Neural cell (in vitro differentiated cells): ENCODE data around the gene PDE6A. TPM values are rescaled to one million over a fixed set of nuclear protein-coding genes. Genes with fewer than 3 reads are reported as not detected.

ENCODE experiments used
- H2AFZ ChIP-seq: fragments of 200-600, 300-800 bp; sonication (generic), shearing (Covaris generic); 2 replicates; pipeline ENCODE4 v1.6.0; 2014; ENCODE audit warnings: low read depth, mild to moderate bottlenecking, antibody characterized with exemption, low read length, moderate library complexity
- H3F3A ChIP-seq: fragments of 200-600 bp; shearing (Covaris generic); 2 replicates; pipeline ENCODE4 v1.6.1; 2016; ENCODE audit warnings: mild to moderate bottlenecking, moderate library complexity, mixed read lengths, antibody characterized with exemption, low read length; ENCODE audit not compliant: insufficient read depth, poor library complexity, severe bottlenecking
- H3K27ac ChIP-seq: fragments of 200-600, 300-800 bp; sonication (generic), shearing (Covaris generic); 2 replicates; pipeline ENCODE4 v1.5.1; 2014; ENCODE audit warnings: mild to moderate bottlenecking, low read length, moderate library complexity
- H3K27me3 ChIP-seq: fragments of 300-800, 200-600 bp; sonication (generic), shearing (Covaris generic); 2 replicates; pipeline ENCODE4 v1.6.0; 2014; ENCODE audit warnings: mild to moderate bottlenecking, low read depth, low read length, moderate library complexity; ENCODE audit not compliant: insufficient read depth
- H3K36me3 ChIP-seq: fragments of 300-800, 200-600 bp; sonication (generic), shearing (Covaris generic); 2 replicates; pipeline ENCODE4 v1.5.1; 2014; ENCODE audit warnings: mild to moderate bottlenecking, antibody characterized with exemption, low read length, moderate library complexity; ENCODE audit not compliant: insufficient read depth
- H3K4me2 ChIP-seq: fragments of 300-800, 200-600 bp; sonication (generic), shearing (Covaris generic); 2 replicates; pipeline ENCODE4 v1.6.0; 2014; ENCODE audit warnings: mild to moderate bottlenecking, low read length
- H3K4me3 ChIP-seq: fragments of 300-800, 200-600 bp; sonication (generic), shearing (Covaris generic); 2 replicates; pipeline ENCODE4 v1.5.1; 2014; ENCODE audit warnings: mild to moderate bottlenecking, low read length, moderate library complexity
- H3K79me2 ChIP-seq: fragments of 200-600 bp; shearing (Covaris generic); replicated peaks from 2 replicates; pipeline ENCODE4 v1.6.0; 2014; ENCODE audit warnings: mild to moderate bottlenecking, low read length, moderate library complexity; ENCODE audit not compliant: insufficient read depth
- H3K9ac ChIP-seq: fragments of 300-800, 200-600 bp; sonication (generic), shearing (Covaris generic); 2 replicates; pipeline ENCODE4 v1.6.1; 2016; ENCODE audit warnings: mild to moderate bottlenecking, low read length, mixed read lengths
- H3K9me2 ChIP-seq: fragments of 200-600 bp; shearing (Covaris generic); 2 replicates; pipeline ENCODE4 v1.6.1; 2016; ENCODE audit warnings: mild to moderate bottlenecking, low read length, mixed read lengths; ENCODE audit not compliant: insufficient read depth
- H3K9me3 ChIP-seq: fragments of 200-600, 300-800 bp; sonication (generic), shearing (Covaris generic); 2 replicates; pipeline ENCODE4 v1.6.1; 2016; ENCODE audit warnings: mild to moderate bottlenecking, mixed run types, low read length, moderate library complexity, mixed read lengths
- H4K20me1 ChIP-seq: fragments of 200-600 bp; shearing (Covaris generic); 2 replicates; pipeline ENCODE4 v1.6.1; 2016; ENCODE audit warnings: mild to moderate bottlenecking, mixed run types; ENCODE audit not compliant: insufficient read depth
- EP300 ChIP-seq: fragments of 450-650 bp; conservative IDR thresholded peaks from 2 replicates; pipeline ENCODE4 v1.6.1; 2014; ENCODE audit warnings: antibody characterized with exemption, mild to moderate bottlenecking, moderate library complexity; ENCODE audit not compliant: poor library complexity, severe bottlenecking
- EZH2 ChIP-seq: fragments of 200-600, 300-800 bp; shearing (Covaris generic), sonication (generic); IDR thresholded peaks from 2 replicates; pipeline ENCODE4 v1.6.1; 2014; ENCODE audit warnings: antibody characterized with exemption, low read length, borderline replicate concordance, mild to moderate bottlenecking; ENCODE audit not compliant: insufficient read depth, poor library complexity, severe bottlenecking
- MXI1 ChIP-seq: fragments of 450-650 bp; conservative IDR thresholded peaks from 2 replicates; pipeline ENCODE4 v1.6.1; 2014; ENCODE audit warnings: antibody characterized with exemption, mild to moderate bottlenecking; ENCODE audit not compliant: poor library complexity, severe bottlenecking
- POLR2AphosphoS5 ChIP-seq: IDR thresholded peaks from 2 replicates; pipeline ENCODE4 v1.6.1; 2012
- RAD21 ChIP-seq: fragments of 450-650 bp; conservative IDR thresholded peaks from 2 replicates; pipeline ENCODE4 v1.6.1; 2014; ENCODE audit warnings: antibody characterized with exemption, mild to moderate bottlenecking, moderate library complexity
- SMC3 ChIP-seq: fragments of 450-650 bp; conservative IDR thresholded peaks from 2 replicates; pipeline ENCODE4 v1.6.1; 2014; ENCODE audit warnings: antibody characterized with exemption, mild to moderate bottlenecking, moderate library complexity; ENCODE audit not compliant: poor library complexity
- TAF1 ChIP-seq: IDR thresholded peaks from 2 replicates; pipeline ENCODE4 v1.6.1; 2012; ENCODE audit warnings: low read depth
- polyA plus RNA-seq: library from polyadenylated mRNA; depleted of rRNA; stranded (reverse); fragments of >200 nt; gene quantifications from 2 replicates; pipeline ENCODE4 v1.2.3, GENCODE V29; 2014
- TF ChIP-seq, protein P1 (sequence below): fragments of 450-650 bp; IDR thresholded peaks from 2 replicates; pipeline ENCODE4 v1.5.1; 2014; ENCODE audit warnings: antibody characterized with exemption, mild to moderate bottlenecking, moderate library complexity; ENCODE audit not compliant: poor library complexity, severe bottlenecking
- TF ChIP-seq, protein P2 (sequence below): IDR thresholded peaks from 2 replicates; pipeline ENCODE4 v1.6.1; 2012; ENCODE audit warnings: borderline replicate concordance

The PDE6A gene
- polyA plus RNA-seq, 1 donor from 2014 or later = not detected

DNA sequence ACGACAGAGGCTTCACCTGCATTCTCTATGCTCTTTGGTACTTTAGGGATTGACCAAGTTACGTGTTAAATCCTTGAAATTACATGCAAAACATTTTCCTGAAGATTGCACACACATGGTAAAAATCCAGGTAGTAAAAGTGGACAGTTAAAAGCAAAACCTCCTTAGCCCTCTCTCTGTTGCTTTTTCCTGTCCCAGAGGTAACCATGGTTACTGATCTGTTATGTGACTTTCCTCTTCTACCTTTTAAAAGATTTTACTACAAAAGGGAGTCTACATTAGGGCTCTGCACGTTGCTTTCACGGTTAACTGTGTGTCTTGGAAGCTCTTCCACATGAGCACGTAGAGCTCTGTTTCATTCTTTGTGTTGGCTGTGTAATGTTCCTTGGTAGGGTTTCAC lies 117.5 kb downstream of the PDE6A start:
- Histone ChIP-seq H3K4me3 (no peak overlapping the region), H3K79me2 (no peaks in the 10 kb centered on the region), H3K4me2 (no peak overlapping the region), H3K27ac (no peak overlapping the region), H3F3A (no peaks in the 10 kb centered on the region), H4K20me1 (no peaks in the 10 kb centered on the region), H3K27me3 (no peaks in the 10 kb centered on the region), H3K9me2 (no peaks in the 10 kb centered on the region), H3K9me3 (no peaks in the 10 kb centered on the region), H3K9ac (no peak overlapping the region), H3K36me3 (no peaks in the 10 kb centered on the region), H2AFZ (no peak overlapping the region)
- TF ChIP-seq, protein P1, sequence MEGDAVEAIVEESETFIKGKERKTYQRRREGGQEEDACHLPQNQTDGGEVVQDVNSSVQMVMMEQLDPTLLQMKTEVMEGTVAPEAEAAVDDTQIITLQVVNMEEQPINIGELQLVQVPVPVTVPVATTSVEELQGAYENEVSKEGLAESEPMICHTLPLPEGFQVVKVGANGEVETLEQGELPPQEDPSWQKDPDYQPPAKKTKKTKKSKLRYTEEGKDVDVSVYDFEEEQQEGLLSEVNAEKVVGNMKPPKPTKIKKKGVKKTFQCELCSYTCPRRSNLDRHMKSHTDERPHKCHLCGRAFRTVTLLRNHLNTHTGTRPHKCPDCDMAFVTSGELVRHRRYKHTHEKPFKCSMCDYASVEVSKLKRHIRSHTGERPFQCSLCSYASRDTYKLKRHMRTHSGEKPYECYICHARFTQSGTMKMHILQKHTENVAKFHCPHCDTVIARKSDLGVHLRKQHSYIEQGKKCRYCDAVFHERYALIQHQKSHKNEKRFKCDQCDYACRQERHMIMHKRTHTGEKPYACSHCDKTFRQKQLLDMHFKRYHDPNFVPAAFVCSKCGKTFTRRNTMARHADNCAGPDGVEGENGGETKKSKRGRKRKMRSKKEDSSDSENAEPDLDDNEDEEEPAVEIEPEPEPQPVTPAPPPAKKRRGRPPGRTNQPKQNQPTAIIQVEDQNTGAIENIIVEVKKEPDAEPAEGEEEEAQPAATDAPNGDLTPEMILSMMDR = no peak
- TF ChIP-seq RAD21 (no peak), TAF1 (no peak), EP300 (no peak), MXI1 (no peak), EZH2 (no peak), SMC3 (no peak), POLR2AphosphoS5 (no peak)
- TF ChIP-seq, protein P2, sequence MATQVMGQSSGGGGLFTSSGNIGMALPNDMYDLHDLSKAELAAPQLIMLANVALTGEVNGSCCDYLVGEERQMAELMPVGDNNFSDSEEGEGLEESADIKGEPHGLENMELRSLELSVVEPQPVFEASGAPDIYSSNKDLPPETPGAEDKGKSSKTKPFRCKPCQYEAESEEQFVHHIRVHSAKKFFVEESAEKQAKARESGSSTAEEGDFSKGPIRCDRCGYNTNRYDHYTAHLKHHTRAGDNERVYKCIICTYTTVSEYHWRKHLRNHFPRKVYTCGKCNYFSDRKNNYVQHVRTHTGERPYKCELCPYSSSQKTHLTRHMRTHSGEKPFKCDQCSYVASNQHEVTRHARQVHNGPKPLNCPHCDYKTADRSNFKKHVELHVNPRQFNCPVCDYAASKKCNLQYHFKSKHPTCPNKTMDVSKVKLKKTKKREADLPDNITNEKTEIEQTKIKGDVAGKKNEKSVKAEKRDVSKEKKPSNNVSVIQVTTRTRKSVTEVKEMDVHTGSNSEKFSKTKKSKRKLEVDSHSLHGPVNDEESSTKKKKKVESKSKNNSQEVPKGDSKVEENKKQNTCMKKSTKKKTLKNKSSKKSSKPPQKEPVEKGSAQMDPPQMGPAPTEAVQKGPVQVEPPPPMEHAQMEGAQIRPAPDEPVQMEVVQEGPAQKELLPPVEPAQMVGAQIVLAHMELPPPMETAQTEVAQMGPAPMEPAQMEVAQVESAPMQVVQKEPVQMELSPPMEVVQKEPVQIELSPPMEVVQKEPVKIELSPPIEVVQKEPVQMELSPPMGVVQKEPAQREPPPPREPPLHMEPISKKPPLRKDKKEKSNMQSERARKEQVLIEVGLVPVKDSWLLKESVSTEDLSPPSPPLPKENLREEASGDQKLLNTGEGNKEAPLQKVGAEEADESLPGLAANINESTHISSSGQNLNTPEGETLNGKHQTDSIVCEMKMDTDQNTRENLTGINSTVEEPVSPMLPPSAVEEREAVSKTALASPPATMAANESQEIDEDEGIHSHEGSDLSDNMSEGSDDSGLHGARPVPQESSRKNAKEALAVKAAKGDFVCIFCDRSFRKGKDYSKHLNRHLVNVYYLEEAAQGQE = no peak

DNA sequence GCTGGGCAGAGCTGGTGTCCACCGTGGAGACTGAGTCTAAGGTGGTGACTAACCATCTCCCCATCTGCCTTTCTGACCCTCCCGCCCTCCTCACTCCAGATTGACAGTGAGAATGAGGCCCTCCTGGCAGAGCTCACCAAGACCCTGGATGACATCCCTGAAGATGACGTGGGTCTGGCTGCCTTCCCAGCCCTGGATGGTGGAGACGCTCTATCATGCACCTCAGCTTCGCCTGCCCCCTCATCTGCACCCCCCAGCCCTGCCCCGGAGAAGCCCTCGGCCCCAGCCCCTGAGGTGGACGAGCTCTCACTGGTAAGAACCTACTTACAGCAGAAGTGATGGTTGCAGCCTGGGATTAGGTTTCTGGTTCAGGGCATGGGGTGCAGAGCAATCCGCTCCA lies 118.0 kb downstream of the PDE6A start:
- H3K36me3 ChIP-seq = no peaks in the 10 kb centered on the region
- H3K79me2 ChIP-seq = no peaks in the 10 kb centered on the region
- H4K20me1 ChIP-seq = no peaks in the 10 kb centered on the region
- no peaks in the 10 kb centered on the region for H3K27me3 ChIP-seq
- H3K9me3 ChIP-seq = no peaks in the 10 kb centered on the region
- no peak overlapping the region for H3K4me2 ChIP-seq
- no peaks in the 10 kb centered on the region for H3K9me2 ChIP-seq
- TF ChIP-seq, protein P2 = no peak
- no peak for TF ChIP-seq TAF1
- no peak for TF ChIP-seq POLR2AphosphoS5
- no peak for TF ChIP-seq MXI1
- TF ChIP-seq EP300 = no peak
- TF ChIP-seq EZH2 = no peak
- TF ChIP-seq SMC3 = no peak
- TF ChIP-seq, protein P1 = no peak
- TF ChIP-seq RAD21 = no peak
- H3F3A ChIP-seq = no peaks in the 10 kb centered on the region
- no peak overlapping the region for H3K9ac ChIP-seq
- H3K27ac ChIP-seq = no peak overlapping the region
- H2AFZ ChIP-seq = no peak overlapping the region
- H3K4me3 ChIP-seq = no peak overlapping the region
